GM20431 (cell line): ENCODE results near the gene RENBP.

Source experiments
- in situ Hi-C: fragments of 300-500 bp; cut with MseI, MboI; formaldehyde crosslinking; loops from one replicate; pipeline ENCODE4 v1.15.0; 2020; ENCODE audit warnings: low sequenced_read_pairs; ENCODE audit not compliant: unreplicated experiment

Gene RENBP

DNA sequence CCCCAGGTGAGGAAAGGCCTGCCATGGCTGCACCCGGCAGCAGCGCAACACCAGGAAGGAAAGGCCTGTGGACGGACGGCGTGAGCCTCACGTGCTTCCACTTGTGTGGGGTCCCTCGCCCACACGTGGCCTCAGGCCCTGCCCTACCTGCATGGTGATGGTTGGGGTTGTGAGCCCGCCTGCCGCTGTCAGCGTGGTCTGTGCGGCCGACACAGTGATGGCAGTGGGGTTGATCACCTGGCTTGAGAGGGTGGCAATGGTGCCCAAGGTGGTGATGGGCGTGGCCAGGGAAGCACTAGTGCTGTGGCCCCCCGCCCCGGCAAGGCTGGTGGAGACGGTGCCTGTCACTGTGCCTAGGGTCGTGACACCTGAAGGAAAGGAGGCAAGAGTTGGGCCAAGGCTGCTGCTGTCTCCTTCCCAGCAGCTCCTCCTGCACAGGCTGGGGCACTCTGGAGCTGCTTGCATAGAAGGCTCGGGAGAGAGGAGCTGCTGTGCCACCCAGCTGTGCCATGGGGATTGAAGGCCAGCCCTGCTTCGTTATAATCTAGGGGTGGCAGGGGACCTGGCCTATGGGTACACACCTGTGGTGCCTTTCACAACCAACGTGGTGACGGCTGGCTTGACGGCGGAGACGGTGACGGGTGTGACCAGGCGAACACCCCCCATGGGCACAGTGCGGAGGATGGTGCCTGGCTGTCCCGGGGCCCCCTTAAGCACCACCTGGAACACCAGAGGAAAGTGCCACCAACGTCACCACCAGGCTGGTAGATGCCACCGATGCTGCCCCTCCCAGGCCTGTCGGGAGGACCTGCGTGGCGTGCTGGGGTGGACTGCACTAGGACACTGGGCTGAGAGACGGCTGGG lies 11.8 kb upstream of the RENBP start:
- in situ Hi-C loops, result no loop called here

DNA sequence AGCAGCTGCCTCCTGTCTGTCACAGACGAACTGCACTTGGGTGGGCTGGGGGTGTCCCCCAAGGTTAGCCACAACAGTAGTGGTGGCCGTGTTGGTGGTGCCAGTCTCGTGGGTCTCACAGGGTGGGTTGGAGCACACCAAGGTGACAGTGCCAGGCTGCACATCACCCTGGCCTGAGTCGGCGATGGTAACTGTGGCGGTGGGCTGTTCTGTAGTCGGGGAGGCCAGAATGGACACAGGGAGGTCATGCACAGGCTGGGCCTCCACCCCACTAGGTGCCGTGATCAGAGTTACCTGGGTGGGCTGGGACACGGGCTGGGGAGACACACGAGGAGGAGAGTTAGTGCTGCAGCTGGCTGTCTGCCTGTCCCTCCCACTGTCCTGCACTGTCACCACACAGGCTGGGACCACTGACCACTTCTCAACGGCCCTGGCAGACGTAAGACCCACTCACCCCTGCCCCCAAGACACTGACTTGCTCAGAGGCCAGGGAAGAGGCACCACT lies 10.8 kb upstream of the RENBP start:
- in situ Hi-C loops, result no loop called here

GRCh38 chrX:153954558-153955227 lies 10.2 kb upstream of the RENBP start:
- in situ Hi-C loops, result no loop called here

GRCh38 chrX:153953892-153954557 lies 9.6 kb upstream of the RENBP start:
- in situ Hi-C loops, result no loop called here

DNA sequence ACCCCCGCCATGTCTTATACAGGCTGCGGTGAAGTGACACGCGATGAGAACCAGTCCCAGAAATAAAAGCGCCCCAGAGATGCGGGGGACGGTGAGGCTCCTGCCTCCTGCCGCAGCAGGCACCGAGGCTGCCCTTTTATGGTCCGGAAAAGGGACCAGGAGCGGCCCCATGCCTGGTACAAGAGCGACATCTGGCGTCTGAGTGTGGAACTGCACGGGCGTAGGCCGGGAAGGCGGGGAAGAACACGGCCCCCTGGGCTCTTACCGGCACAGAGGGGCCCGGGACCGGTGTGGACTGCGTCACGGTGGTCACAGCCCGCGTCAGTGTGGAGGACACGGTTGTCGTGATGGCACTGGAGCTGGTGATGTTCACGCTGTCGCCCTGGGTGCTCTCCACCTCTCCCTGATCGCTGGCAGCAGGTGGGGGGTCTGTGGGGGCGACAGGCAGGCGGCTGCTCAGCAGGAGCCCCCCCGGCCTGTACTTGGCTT lies 8.9 kb upstream of the RENBP start:
- in situ Hi-C loops, result no loop called here

DNA sequence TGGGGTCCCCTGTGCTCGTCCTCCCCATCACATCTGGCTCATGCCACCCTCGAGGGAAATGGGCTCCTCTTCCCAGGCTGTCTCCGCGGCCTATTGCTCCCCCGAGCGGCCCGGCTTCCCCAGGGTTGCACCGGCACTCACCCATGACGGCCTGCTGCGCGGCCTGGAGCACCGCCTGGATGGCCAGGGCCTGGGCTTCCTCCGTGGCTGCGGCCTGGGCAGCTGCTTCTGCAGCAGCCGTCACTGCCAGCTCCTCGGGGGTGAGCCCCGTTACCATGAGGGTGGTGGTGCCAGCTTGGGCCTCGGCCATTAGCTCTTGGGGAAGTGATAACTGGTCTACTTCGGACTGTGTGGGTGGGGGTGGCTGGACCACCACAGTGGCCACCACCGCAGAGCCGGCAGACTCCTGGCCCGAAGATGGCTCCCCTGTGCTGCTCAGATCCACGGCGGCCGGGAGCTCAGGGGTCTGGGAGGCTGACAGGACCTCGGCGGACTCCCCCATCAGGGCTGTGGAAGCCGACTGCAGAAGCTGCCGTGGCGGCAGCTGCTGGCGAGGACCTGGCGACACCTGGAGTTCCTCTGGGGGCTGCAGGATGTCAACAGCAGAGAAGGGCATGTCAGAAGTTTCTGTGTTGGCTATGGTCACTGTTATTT lies 8.1 kb upstream of the RENBP start:
- in situ Hi-C loops, result no loop called here

- in situ Hi-C loops, result no loop called here
These were observed 7.4 kb upstream of the RENBP start for GRCh38 chrX:153951683-153952372.

DNA sequence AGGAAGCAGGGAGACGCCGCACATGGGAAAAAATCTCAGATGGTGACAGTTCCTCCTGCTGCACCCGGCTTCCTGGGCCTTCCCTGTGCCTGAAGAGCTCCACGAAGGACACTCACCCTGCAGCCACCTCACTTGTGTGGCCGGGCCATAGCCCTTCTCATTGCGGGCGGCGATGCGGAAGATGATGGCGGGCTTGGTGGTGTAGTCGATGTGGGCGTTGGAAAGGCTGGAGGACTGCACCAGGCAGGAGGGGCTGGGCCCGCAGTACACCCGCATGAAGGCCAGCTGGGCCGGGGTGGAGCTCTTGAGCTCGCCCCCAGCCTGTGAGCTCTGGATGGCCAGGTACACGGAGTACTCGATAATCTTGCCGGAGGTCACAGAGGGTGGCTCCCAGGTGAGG lies 5.7 kb upstream of the RENBP start:
- in situ Hi-C loops, result no loop called here

DNA sequence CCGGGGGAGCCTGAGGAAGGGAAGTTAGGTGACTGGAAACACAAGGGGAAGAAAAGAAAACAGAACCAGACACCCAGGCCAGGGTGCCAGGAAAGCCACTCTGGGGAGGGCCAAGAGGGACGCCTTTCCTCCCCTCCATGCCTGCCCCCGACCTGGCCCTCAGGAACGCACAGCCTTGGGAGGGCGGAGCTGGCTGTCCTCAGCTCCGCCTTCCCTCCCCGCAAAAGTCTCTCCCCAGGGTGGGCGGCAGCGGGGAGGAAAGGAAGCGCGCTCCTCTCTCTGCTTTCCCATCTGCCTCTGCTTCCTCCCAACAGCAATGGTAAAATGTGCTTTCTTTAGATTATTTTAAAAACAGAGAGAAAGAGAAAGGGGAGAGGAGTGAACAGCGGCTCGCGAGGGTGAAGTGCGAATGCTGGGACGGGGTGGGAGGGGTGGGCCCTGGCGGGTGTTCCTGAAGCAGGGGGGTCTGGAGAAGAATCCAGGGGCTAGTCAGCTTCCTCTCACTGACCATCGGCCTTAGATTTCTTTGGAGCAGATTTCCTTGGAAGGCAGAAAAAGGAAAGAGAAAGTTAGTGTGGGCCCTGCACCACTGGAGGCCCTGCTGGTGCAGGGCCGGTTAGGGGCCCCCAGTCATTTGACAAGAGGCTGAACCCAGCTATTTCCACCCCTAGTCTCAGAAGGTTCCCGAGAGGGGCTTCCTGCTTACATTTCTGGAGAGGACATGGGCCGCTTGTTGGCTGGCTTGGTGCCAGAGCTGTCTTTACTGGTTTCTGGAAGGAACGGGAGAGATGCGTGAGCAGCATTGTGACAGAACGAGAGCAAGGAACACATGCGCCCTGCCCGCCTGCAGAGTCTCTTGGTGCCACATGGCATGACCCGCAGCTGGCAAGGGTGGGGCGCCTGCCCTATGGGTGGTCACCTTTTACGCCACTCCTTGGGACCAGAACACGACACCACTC lies 4.7 kb upstream of the RENBP start:
- in situ Hi-C loops, result no loop called here

DNA sequence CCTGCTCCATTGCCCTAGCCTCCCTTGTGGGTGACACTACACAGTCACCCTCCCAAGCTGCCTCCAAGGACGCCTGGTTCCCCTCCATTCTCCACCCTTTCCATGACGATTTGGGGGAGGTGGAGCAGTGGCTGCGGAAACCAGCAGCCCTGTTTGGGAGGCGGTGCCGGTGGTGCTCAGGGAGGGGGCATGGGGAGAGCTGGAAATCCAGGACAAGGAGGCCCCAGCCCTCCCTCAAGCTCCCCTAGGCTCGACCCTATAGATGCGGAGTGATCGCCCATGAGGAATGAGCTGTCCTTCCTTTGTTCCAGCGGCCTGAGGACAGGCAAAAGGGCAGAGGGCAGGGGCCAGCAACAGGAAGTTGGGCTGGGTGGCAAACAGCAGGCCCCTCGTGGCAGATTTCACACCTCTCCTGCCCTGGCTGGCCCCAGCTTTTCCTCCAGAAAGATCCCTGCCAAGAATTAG lies 3.6 kb upstream of the RENBP start:
- in situ Hi-C loops, result no loop called here

DNA sequence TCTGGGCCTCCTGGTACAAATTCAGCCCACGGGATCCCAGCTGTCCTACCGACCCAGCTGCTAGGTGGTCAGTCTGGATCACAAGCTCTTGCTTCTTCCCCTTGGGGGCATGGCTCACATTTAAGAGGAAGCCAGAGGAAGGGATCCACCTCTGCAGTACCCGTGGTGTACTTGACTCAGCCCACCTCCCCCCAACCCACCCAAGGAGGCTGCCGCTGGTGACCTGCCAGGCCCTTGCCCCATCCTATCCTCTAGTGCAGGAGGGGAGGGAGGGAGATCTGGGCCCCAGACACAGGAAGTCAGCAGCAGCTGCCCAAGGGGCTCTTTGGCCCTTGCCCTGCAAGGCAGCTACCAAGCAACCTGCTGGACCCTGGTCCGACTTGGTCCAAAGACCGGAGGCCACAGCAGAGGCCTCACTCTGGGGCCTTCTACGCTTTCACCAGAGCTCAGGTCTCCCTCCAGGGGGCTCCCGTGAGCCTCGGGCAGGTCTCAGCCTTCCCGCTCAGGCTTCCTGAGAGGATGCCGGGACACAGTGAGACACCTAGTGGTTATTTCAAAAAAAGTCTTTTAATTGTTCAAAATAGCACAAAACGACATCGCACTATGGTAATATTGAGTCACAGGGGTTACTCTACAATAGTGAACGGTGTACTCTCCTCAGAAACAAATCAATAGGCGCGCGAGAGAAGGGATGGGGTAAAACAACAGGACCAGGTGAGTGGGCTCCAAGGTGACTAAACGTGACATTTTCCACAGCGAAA lies 2.7 kb upstream of the RENBP start:
- in situ Hi-C loops, result no loop called here

DNA sequence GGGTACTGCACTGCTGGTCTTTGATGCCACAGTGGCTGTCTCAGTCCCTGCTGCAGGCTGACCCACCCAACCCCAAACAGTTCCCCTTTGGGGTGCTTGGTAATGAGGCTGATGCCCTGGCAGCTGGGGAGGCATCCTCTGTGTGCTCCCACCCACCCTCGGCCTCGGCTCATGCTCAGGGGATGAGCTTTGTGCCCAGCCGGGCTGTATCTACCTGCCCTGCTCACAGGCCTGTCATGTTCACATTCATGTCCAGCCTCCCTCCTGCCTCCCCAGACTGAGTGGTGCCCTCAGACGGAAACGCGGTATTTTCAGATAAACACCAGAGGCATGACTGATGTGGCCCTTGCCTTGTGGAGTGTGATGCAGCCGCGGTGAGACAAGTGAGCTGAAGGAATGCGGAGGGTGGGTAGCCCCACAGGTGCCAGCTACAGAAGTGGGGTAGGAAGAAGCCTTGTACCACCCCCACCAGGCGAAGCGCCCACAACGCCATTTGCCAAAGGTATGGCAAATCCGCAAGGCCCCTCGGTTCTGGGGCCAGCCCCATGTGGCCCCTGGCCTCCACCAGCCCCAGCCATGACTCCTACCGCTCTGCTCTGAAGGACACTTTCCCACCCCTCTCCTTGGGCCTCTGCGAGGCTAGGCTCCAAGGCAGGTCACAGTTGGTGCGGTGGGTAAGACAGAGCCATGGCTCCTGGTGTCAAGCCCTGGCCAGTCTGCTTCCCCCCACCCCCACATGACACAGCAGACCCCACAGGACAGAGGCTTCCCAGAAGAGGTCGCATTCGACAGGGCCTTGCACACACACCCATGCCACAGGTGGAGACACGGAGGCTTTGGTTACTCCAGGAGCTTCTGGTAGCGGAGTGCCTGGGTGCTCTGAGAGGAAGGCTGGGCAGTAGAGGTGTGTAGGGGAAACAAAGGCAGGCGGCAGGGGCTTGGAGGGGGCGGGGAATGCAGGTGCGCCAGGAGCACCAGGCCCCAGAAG lies 1.8 kb upstream of the RENBP start:
- in situ Hi-C loops, result no loop called here

GRCh38 chrX:153944800-153945150 lies 332 bp upstream of the RENBP start:
- in situ Hi-C loops, result no loop called here

- in situ Hi-C loops, result no loop called here
These were observed 2.8 kb downstream of the RENBP start for GRCh38 chrX:153941336-153942252.

GRCh38 chrX:153939573-153939972 lies 4.9 kb downstream of the RENBP start:
- in situ Hi-C loops, result no loop called here
